Lung (tissue), 12 donors: Measurements from ENCODE around the gene TMEM131L. TPM values are rescaled to one million over a fixed set of nuclear protein-coding genes. Genes with fewer than 3 reads are reported as not detected.

Experiments used
- ATAC-seq: fragments of 200-7000 bp; cut with Tn5 transposase; one replicate; pipeline ENCODE4 v1.9.1; 2020; ENCODE audit warnings: moderate number of reproducible peaks; ENCODE audit not compliant: insufficient read depth, low FRiP score
- DNase-seq, 3 donors: peaks; one replicate each; pipeline ENCODE4 v3.0.0-alpha.2; 2013 to 2017
- H3K27ac ChIP-seq, 2 donors: one replicate each; pipeline ENCODE4 v1.5.1; 2013; ENCODE audit warnings: mild to moderate bottlenecking in 2 of 2, moderate library complexity in 2 of 2, control low read depth in 1 of 2, inconsistent platforms in 1 of 2, low read depth in 1 of 2, low read length in 1 of 2
- H3K27me3 ChIP-seq, 3 donors: one replicate each; pipeline ENCODE4 v1.5.1; 2013; ENCODE audit warnings: low read length in 2 of 3; ENCODE audit not compliant: control insufficient read depth in 3 of 3, insufficient read depth in 3 of 3
- H3K36me3 ChIP-seq, 4 donors: one replicate each; pipeline ENCODE4 v1.5.1; 2013; ENCODE audit warnings: low read length in 4 of 4, mild to moderate bottlenecking in 1 of 4, moderate library complexity in 1 of 4; ENCODE audit not compliant: control insufficient read depth in 4 of 4, insufficient read depth in 4 of 4
- H3K4me1 ChIP-seq, 5 donors: one replicate each; pipeline ENCODE4 v1.5.1; 2013; ENCODE audit warnings: low read length in 5 of 5, mild to moderate bottlenecking in 2 of 5, moderate library complexity in 1 of 5; ENCODE audit not compliant: control insufficient read depth in 5 of 5, insufficient read depth in 5 of 5
- H3K4me3 ChIP-seq: one replicate; pipeline ENCODE4 v1.5.1; 2013; ENCODE audit warnings: mild to moderate bottlenecking, control low read depth, moderate library complexity
- H3K9ac ChIP-seq, 2 donors: one replicate each; pipeline ENCODE4 v1.5.1; 2013; ENCODE audit warnings: low read length in 2 of 2, control low read depth in 1 of 2; ENCODE audit not compliant: insufficient read depth in 1 of 2
- H3K9me3 ChIP-seq, 4 donors: one replicate each; pipeline ENCODE4 v1.5.1; 2013; ENCODE audit warnings: low read length in 3 of 4, mild to moderate bottlenecking in 1 of 4, moderate library complexity in 1 of 4; ENCODE audit not compliant: control insufficient read depth in 4 of 4, insufficient read depth in 3 of 4
- CTCF ChIP-seq: IDR thresholded peaks from 2 replicates; pipeline ENCODE4 v1.5.1; 2012; ENCODE audit warnings: mild to moderate bottlenecking; ENCODE audit errors: control extremely low read depth, extremely low read depth
- whole genome bisulfite sequencing, 2 donors: extraction: QIAGEN DNeasy Blood & Tissue Kit; methylation state at CpG; one replicate each; pipeline ENCODE4 v1.1.7; 2013; 5-methylcytosine and 5-hydroxymethylcytosine counted together
- polyA plus RNA-seq, 2 donors: library from polyadenylated mRNA; stranded (reverse); fragments of 200-250 nt; gene quantifications; one replicate each; pipeline ENCODE4 v1.2.1, GENCODE V29; 2013
- total RNA-seq, 2 donors: library from RNA; depleted of rRNA in 1 of 2; stranded (reverse); fragments of >200 nt in 1 of 2; gene quantifications; one replicate each; pipeline ENCODE4 v1.2.1, GENCODE V29; 2014 to 2021
- donor health status: control.
- donor health status: control.
- donor health status: Bipolar disorder and iron deficiency.
- donor health status: healthy.
- donor health status: DM: yes; HTN: yes; CAD: no.

TMEM131L gene
- total and polyA plus RNA-seq, 4 donors: 2.9 to 40.6 (median 11.8) TPM

GRCh38 chr4:153592064-153592463 lies 125.9 kb downstream of the TMEM131L start:
- Histone ChIP-seq H3K4me1 (no peaks in the 10 kb centered on the region), H3K36me3 (peaks cover 9 to 30% (median 19%) of the 10 kb centered on the region in 4 donors), H3K4me3 (no peak overlapping the region), H3K27ac (no peak overlapping the region), H3K9me3 (no peaks in the 10 kb centered on the region), H3K9ac (no peak overlapping the region), H3K27me3 (no peaks in the 10 kb centered on the region)
- DNase-seq: no peak
- no peak for TF ChIP-seq CTCF
- 96 to 97% methylated on average over 2 of the region's 2 CpGs for WGBS, 2 donors
- ATAC-seq: no peak

GRCh38 chr4:153593161-153593560 lies 127.0 kb downstream of the TMEM131L start:
- H3K9me3 ChIP-seq: no peaks in the 10 kb centered on the region
- H3K36me3 ChIP-seq: peaks cover 11 to 34% (median 20%) of the 10 kb centered on the region in 4 donors
- H3K27ac ChIP-seq: no peak overlapping the region
- no peak overlapping the region for H3K4me3 ChIP-seq
- 95 to 97% methylated on average over 5 of the region's 5 CpGs for WGBS, 2 donors
- ATAC-seq (no peak), DNase-seq (no peak)
- no peak overlapping the region for H3K9ac ChIP-seq
- no peak for TF ChIP-seq CTCF
- H3K4me1 ChIP-seq: no peaks in the 10 kb centered on the region
- H3K27me3 ChIP-seq: no peaks in the 10 kb centered on the region

GRCh38 chr4:153594210-153594609 lies 128.1 kb downstream of the TMEM131L start:
- peaks cover 13 to 40% (median 23%) of the 10 kb centered on the region in 4 donors for H3K36me3 ChIP-seq
- no peak overlapping the region for H3K27ac ChIP-seq
- WGBS, 2 donors: 45 to 58% methylated on average over 2 of the region's 2 CpGs
- H3K9me3 ChIP-seq: peaks cover 0 to 3% (median 0%) of the 10 kb centered on the region in 4 donors
- TF ChIP-seq CTCF: no peak
- H3K9ac ChIP-seq: no peak overlapping the region
- no peak for DNase-seq
- H3K27me3 ChIP-seq: no peaks in the 10 kb centered on the region
- no peak for ATAC-seq
- H3K4me1 ChIP-seq: no peaks in the 10 kb centered on the region
- no peak overlapping the region for H3K4me3 ChIP-seq

GRCh38 chr4:153595894-153596601 lies 129.9 kb downstream of the TMEM131L start:
- TF ChIP-seq CTCF: no peak
- H3K27me3 ChIP-seq: no peaks in the 10 kb centered on the region
- ATAC-seq (no peak), DNase-seq (no peak)
- no peak overlapping the region for H3K9ac ChIP-seq
- WGBS, 2 donors: 91 to 94% methylated on average over 6 of the region's 6 CpGs
- no peak overlapping the region for H3K4me3 ChIP-seq
- H3K9me3 ChIP-seq: peaks cover 0 to 3% (median 0%) of the 10 kb centered on the region in 4 donors
- no peaks in the 10 kb centered on the region for H3K4me1 ChIP-seq
- peaks cover 15 to 32% (median 21%) of the 10 kb centered on the region in 4 donors for H3K36me3 ChIP-seq
- no peak overlapping the region for H3K27ac ChIP-seq
